Measurements from ENCODE around the gene RAB27B.

RAB27B gene

GRCh38 chr18:54829856-54830255 is 1.6 kb downstream of the RAB27B start:
- no peak for TF ChIP-seq CTCF (conservative IDR thresholded peaks at IDR 0.05; ENCODE audit: low read length)
- H3K4me3 ChIP-seq (ENCODE audit: low read length) = no peak overlapping the region
- no peak for DNase-seq (ENCODE audit: low read depth)

DNA sequence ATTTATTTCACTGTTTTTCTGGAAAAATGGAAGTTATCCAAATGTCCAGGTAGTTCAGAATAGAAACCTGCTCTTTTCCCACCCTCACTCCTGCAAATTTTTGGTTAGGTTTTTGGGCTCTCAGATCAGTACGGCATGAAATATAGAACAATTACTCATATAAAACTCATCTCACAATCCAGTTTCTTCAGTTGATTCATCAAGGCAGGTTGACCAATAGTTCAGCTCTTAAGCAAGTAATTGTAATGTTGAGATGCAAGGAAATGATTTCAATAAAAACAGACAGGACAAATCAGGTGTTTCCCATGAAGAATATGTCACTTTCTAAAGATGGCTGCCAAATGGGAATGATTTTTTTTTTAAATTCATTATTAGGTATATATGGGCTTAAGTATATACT is 2.0 kb downstream of the RAB27B start:
- TF ChIP-seq CTCF (conservative IDR thresholded peaks at IDR 0.05; ENCODE audit: low read length) = no peak
- no peak for DNase-seq (ENCODE audit: low read depth)
- no peak overlapping the region for H3K4me3 ChIP-seq (ENCODE audit: low read length)

- no peak for DNase-seq (ENCODE audit: low read depth)
- TF ChIP-seq CTCF (conservative IDR thresholded peaks at IDR 0.05; ENCODE audit: low read length) = no peak
- H3K4me3 ChIP-seq (ENCODE audit: low read length) = no peak overlapping the region
These were observed 2.6 kb downstream of the RAB27B start for GRCh38 chr18:54830866-54831265.

GRCh38 chr18:54835944-54836343 is 7.7 kb downstream of the RAB27B start:
- no peak for TF ChIP-seq CTCF (conservative IDR thresholded peaks at IDR 0.05; ENCODE audit: low read length)
- no peak overlapping the region for H3K4me3 ChIP-seq (ENCODE audit: low read length)
- no peak for DNase-seq (ENCODE audit: low read depth)

- DNase-seq (ENCODE audit: low read depth) = peak; percentile 3
- TF ChIP-seq CTCF (conservative IDR thresholded peaks at IDR 0.05; ENCODE audit: low read length) = no peak
- H3K4me3 ChIP-seq (ENCODE audit: low read length) = no peak overlapping the region
These were observed 15.0 kb downstream of the RAB27B start for GRCh38 chr18:54843314-54843713.

DNA sequence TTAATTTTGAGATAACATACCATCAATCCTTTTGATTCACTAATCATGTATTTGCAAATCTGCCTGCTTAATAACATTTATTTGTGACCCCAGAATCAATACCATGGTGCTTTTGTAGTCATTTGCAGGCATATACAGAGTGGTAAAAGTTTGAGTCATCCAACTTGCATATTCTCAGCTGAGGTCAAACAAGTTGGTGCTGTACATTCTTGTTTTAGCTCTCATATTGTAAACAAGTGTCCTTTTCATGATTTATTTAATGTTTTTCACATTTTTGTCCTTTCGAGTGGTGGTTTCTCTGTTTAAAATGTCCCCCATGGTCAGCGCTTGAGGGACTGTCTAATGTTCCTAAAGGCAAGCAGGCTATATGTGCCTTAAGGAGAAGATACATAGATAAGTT is 17.5 kb downstream of the RAB27B start:
- DNase-seq (ENCODE audit: low read depth) = peak; percentile 1
- no peak for TF ChIP-seq CTCF (conservative IDR thresholded peaks at IDR 0.05; ENCODE audit: low read length)
- H3K4me3 ChIP-seq (ENCODE audit: low read length) = no peak overlapping the region

DNA sequence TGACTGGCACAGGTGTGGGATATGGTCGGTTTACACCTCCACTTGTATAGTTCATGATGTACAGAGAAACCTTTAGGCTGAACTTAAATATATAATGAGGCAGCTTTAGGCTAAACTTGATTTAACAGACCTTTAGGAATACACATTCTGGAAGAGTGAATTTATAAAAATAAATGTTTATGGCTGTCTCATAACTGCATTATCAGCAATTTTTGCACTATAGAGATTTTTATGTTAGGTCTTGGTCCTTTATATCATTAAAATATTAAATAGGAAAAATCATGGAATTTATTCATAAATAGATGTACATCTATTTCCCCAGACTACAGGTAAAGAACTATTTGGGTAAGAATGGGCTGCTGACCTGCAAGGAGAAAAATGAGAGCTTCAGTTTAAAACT is 19.8 kb downstream of the RAB27B start:
- no peak for TF ChIP-seq CTCF (conservative IDR thresholded peaks at IDR 0.05; ENCODE audit: low read length)
- no peak for DNase-seq (ENCODE audit: low read depth)
- no peak overlapping the region for H3K4me3 ChIP-seq (ENCODE audit: low read length)
